GM12878 (cell line): Measurements from ENCODE around the gene HNRNPAB. TPM values are rescaled to one million over a fixed set of nuclear protein-coding genes. Genes with fewer than 3 reads are reported as not detected.

ENCODE experiments used
- BCL3 ChIP-seq: IDR thresholded peaks from 2 replicates; pipeline ENCODE4 v1.6.1; 2011; ENCODE audit warnings: borderline replicate concordance, low read depth, mild to moderate bottlenecking, moderate library complexity, low read length; ENCODE audit not compliant: insufficient read depth, poor library complexity, severe bottlenecking
- BMI1 ChIP-seq: fragments of 450-650 bp; IDR thresholded peaks from 2 replicates; pipeline ENCODE4 v1.6.1; 2016; ENCODE audit warnings: mild to moderate bottlenecking, moderate library complexity, borderline replicate concordance
- CBX5 ChIP-seq: sonication (generic); IDR thresholded peaks from 2 replicates; pipeline ENCODE4 v1.6.1; 2016; ENCODE audit warnings: low read depth, moderate library complexity, mild to moderate bottlenecking, inconsistent platforms
- CREM ChIP-seq: IDR thresholded peaks from 2 replicates; pipeline ENCODE4 v1.6.1; 2014; ENCODE audit warnings: antibody characterized with exemption, low read depth
- JUND ChIP-seq: IDR thresholded peaks from 2 replicates; pipeline ENCODE4 v1.6.1; 2012; ENCODE audit warnings: low read depth, mild to moderate bottlenecking, low read length, improper control_type of control experiment, moderate library complexity
- LARP7 ChIP-seq: fragments of 450-650 bp; IDR thresholded peaks from 2 replicates; pipeline ENCODE4 v1.6.1; 2017; ENCODE audit warnings: mild to moderate bottlenecking
- MYB ChIP-seq: fragments of 150-350 bp; IDR thresholded peaks from 2 replicates; pipeline ENCODE4 v1.6.1; 2014; ENCODE audit warnings: mild to moderate bottlenecking, low read depth, low read length, borderline replicate concordance
- NBN ChIP-seq: fragments of 450-650 bp; IDR thresholded peaks from 2 replicates; pipeline ENCODE4 v1.6.1; 2016
- NRF1 ChIP-seq: conservative IDR thresholded peaks from 2 replicates; pipeline ENCODE4 v1.6.1; 2011; ENCODE audit warnings: mild to moderate bottlenecking, low read depth, low read length, improper control_type of control experiment
- PML ChIP-seq: IDR thresholded peaks from 2 replicates; pipeline ENCODE4 v1.6.1; 2012; ENCODE audit warnings: low read length, inconsistent platforms
- SIN3A ChIP-seq: IDR thresholded peaks from 2 replicates; pipeline ENCODE4 v1.6.1; 2012; ENCODE audit warnings: low read depth, low read length, improper control_type of control experiment
- SIX5 ChIP-seq: IDR thresholded peaks from 2 replicates; pipeline ENCODE4 v1.6.1; 2011; ENCODE audit warnings: mild to moderate bottlenecking, low read depth, low read length, moderate library complexity; ENCODE audit not compliant: severe bottlenecking
- SMARCA5 ChIP-seq: fragments of 450-650 bp; IDR thresholded peaks from 2 replicates; pipeline ENCODE4 v1.6.1; 2017; ENCODE audit warnings: mild to moderate bottlenecking
- STAT1 ChIP-seq: fragments of 450-650 bp; conservative IDR thresholded peaks from 2 replicates; pipeline ENCODE4 v1.6.1; 2014; ENCODE audit warnings: antibody characterized with exemption, mild to moderate bottlenecking
- TCF12 ChIP-seq: IDR thresholded peaks from 2 replicates; pipeline ENCODE4 v1.6.1; 2011; ENCODE audit warnings: low read depth, mild to moderate bottlenecking, low read length
- ZNF24 ChIP-seq: fragments of 450-650 bp; IDR thresholded peaks from 2 replicates; pipeline ENCODE4 v1.6.1; 2017; ENCODE audit warnings: antibody characterized with exemption, mild to moderate bottlenecking
- ZNF687 ChIP-seq: fragments of 450-650 bp; IDR thresholded peaks from 2 replicates; pipeline ENCODE4 v1.6.1; 2017; ENCODE audit warnings: mild to moderate bottlenecking, moderate library complexity
- polyA plus RNA-seq, 11 experiments: library from polyadenylated mRNA; depleted of rRNA in 4 of 11; unstranded in 6 of 11; stranded (reverse) in 5 of 11; fragments of >200 nt; fragmentation: Nextera tagmentation in 4 of 11; fragmentation: Illumina TruSeq in 1 of 11; extraction: Ambion mirVana in 4 of 11; extraction: Trizol in 1 of 11; gene quantifications; 1 replicate in 1 of 11; 2 replicates in 10 of 11; pipeline versions ENCODE4 v1.2.1 to v1.2.3, GENCODE V29; 2011 to 2016; ENCODE audit warnings: inconsistent platforms in 2 of 11, missing spikeins in 2 of 11, low read depth in 1 of 11
- total RNA-seq, 4 experiments: library from RNA; depleted of rRNA in 3 of 4; stranded (reverse); fragments of >200 nt in 3 of 4; fragmentation: Illumina TruSeq in 1 of 4; extraction: Trizol in 1 of 4; gene quantifications; 2 replicates each; pipeline versions ENCODE4 v1.2.1 to v1.2.3, GENCODE V29; 2013 to 2021
- TF ChIP-seq, protein P1 (sequence below): fragments of 450-650 bp; IDR thresholded peaks from 2 replicates; pipeline ENCODE4 v1.6.1; 2016; ENCODE audit warnings: mild to moderate bottlenecking
- TF ChIP-seq, protein P2 (sequence below): IDR thresholded peaks from 2 replicates; pipeline ENCODE4 v1.6.1; 2012; ENCODE audit warnings: improper control_type of control experiment, low read depth, low read length; ENCODE audit not compliant: insufficient replicate concordance

Gene HNRNPAB
- total and polyA plus RNA-seq, 10 of the 15 experiments (the other 5 are each of a cell fraction or from before 2014, with no cell fraction given): 42.3 to 330 (median 230) TPM

DNA sequence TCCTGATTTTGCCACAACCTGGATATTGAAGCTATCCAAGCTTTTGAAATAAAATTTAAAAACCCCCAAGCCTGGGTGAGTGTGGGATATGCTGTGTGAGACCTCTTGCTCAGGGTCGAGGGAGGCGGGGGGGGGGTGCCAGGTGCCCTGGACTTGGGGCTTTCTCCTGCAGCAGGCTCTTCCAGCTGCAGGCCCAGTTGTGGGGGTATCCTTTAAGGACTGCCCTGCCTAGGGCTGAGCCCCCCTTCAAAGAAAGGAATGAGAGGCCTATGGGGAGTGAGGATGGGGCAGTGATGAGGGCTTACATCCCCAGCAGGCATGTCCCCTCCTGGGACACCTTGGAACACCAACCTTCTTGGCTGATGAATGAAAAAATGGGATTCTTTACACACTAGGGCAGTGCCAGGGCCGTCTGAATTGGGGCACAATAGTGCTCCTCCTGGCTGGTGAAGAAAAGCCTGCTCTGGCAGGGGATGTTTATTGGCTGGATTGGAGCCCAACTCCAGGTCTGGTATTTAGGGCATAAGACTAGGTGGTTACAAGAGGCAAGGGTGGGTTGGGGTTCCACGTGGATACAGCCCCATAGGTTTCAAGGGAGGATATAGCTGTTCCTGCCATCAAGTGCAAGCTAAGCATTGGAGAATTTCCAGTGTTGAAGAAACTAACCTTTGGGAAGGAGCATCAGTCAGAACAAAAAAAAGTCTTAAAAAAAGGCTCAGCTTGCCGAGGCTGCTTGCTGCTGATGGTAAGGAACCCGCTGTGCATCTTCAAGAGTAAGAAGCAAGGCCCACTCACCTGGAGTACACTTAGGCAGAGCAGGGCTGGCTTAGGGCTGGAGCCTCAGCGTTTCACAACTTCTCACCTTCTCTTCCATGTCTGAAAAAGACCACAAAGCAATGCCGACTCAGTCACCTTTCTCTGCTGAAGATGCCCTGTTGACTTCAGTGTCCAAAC is 7.0 kb downstream of the HNRNPAB start (continued):
- TF ChIP-seq BCL3 (peak; percentile 11), ZNF24 (no peak), PML (0 out of 2 replicates have a peak, but pooled peaks have one; percentile 1), CREM (no peak), TCF12 (no peak), SIN3A (no peak), ZNF687 (no peak), SMARCA5 (no peak), SIX5 (no peak), LARP7 (no peak), NBN (no peak), BMI1 (no peak), MYB (no peak), JUND (no peak), CBX5 (no peak), STAT1 (no peak), NRF1 (no peak)
- TF ChIP-seq, protein P1, sequence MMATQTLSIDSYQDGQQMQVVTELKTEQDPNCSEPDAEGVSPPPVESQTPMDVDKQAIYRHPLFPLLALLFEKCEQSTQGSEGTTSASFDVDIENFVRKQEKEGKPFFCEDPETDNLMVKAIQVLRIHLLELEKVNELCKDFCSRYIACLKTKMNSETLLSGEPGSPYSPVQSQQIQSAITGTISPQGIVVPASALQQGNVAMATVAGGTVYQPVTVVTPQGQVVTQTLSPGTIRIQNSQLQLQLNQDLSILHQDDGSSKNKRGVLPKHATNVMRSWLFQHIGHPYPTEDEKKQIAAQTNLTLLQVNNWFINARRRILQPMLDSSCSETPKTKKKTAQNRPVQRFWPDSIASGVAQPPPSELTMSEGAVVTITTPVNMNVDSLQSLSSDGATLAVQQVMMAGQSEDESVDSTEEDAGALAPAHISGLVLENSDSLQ: no peak
- TF ChIP-seq, protein P2, sequence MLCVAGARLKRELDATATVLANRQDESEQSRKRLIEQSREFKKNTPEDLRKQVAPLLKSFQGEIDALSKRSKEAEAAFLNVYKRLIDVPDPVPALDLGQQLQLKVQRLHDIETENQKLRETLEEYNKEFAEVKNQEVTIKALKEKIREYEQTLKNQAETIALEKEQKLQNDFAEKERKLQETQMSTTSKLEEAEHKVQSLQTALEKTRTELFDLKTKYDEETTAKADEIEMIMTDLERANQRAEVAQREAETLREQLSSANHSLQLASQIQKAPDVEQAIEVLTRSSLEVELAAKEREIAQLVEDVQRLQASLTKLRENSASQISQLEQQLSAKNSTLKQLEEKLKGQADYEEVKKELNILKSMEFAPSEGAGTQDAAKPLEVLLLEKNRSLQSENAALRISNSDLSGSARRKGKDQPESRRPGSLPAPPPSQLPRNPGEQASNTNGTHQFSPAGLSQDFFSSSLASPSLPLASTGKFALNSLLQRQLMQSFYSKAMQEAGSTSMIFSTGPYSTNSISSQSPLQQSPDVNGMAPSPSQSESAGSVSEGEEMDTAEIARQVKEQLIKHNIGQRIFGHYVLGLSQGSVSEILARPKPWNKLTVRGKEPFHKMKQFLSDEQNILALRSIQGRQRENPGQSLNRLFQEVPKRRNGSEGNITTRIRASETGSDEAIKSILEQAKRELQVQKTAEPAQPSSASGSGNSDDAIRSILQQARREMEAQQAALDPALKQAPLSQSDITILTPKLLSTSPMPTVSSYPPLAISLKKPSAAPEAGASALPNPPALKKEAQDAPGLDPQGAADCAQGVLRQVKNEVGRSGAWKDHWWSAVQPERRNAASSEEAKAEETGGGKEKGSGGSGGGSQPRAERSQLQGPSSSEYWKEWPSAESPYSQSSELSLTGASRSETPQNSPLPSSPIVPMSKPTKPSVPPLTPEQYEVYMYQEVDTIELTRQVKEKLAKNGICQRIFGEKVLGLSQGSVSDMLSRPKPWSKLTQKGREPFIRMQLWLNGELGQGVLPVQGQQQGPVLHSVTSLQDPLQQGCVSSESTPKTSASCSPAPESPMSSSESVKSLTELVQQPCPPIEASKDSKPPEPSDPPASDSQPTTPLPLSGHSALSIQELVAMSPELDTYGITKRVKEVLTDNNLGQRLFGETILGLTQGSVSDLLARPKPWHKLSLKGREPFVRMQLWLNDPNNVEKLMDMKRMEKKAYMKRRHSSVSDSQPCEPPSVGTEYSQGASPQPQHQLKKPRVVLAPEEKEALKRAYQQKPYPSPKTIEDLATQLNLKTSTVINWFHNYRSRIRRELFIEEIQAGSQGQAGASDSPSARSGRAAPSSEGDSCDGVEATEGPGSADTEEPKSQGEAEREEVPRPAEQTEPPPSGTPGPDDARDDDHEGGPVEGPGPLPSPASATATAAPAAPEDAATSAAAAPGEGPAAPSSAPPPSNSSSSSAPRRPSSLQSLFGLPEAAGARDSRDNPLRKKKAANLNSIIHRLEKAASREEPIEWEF: no peak
